Activated CD8-positive, alpha-beta T cell treated with anti-CD3 and anti-CD28 coated beads for 36 hours (primary cell): Measurements from ENCODE around the gene SNX21. TPM values are rescaled to one million over a fixed set of nuclear protein-coding genes. Genes with fewer than 3 reads are reported as not detected.

Source experiments
- ATAC-seq: fragments of 200-7000 bp; cut with Tn5 transposase; one replicate; pipeline ENCODE4 v1.10.0; 2021; ENCODE audit warnings: mild to moderate bottlenecking, moderate library complexity
- CTCF ChIA-PET: fragments of 350-600 bp; sonication (Branson Sonifier 250); formaldehyde crosslinking; loops from one replicate; lab custom pipeline; 2021; ENCODE audit warnings: antibody characterized with exemption; lab: Charles Lee
- POLR2A ChIA-PET: fragments of 350-600 bp; sonication (Branson Sonifier 250); formaldehyde crosslinking; loops from one replicate; lab custom pipeline; 2021; ENCODE audit warnings: antibody characterized with exemption; lab: Charles Lee
- DNase-seq: peaks from one replicate; pipeline ENCODE4 v3.0.0-alpha.2; 2020
- H3K27ac Mint-ChIP-seq: one replicate; pipeline ENCODE4 v1.8.0; 2021; ENCODE audit warnings: mild to moderate bottlenecking, mixed read lengths
- H3K27me3 Mint-ChIP-seq: one replicate; pipeline ENCODE4 v1.8.0; 2021; ENCODE audit warnings: mixed read lengths
- H3K36me3 Mint-ChIP-seq: one replicate; pipeline ENCODE4 v1.8.0; 2021; ENCODE audit warnings: low read depth, mixed read lengths
- H3K4me1 Mint-ChIP-seq: one replicate; pipeline ENCODE4 v1.8.0; 2021; ENCODE audit warnings: low read depth, mixed read lengths
- H3K4me3 Mint-ChIP-seq: one replicate; pipeline ENCODE4 v1.8.0; 2021; ENCODE audit warnings: mild to moderate bottlenecking, moderate library complexity, mixed read lengths
- H3K9me3 Mint-ChIP-seq: one replicate; pipeline ENCODE4 v1.8.0; 2021; ENCODE audit warnings: mixed read lengths
- intact Hi-C: fragments of 100-400 bp; cut with micrococcal nuclease; formaldehyde crosslinking; loops from one replicate; pipeline ENCODE4 v1.10.0; 2022
- total RNA-seq, 2 experiments: library from RNA; stranded (reverse); gene quantifications; one replicate each; pipeline ENCODE4 v1.2.3, GENCODE V29; 2021
- TF ChIP-seq, protein P1 (sequence below): fragments of 200-600 bp; IDR thresholded peaks from one replicate; pipeline ENCODE4 v1.8.0; 2022; ENCODE audit warnings: antibody characterized with exemption, mild to moderate bottlenecking

The SNX21 gene
- total RNA-seq, 2 experiments from 2014 or later = 1.4 to 1.7 TPM

GRCh38 chr20:45859916-45860315 lies 26.3 kb downstream of the SNX21 start:
- ChIA-PET POLR2A (interaction anchor here (0.6 kb wide), 1 partner anchor 221 kb away, joined by 3 read pairs; no protein-coding TSS in a partner anchor), CTCF (no interaction called here)
- DNase-seq (no peak), ATAC-seq (no peak)
- Mint-ChIP-seq H3K36me3 (peaks cover 2% of the 10 kb centered on the region), H3K27ac (no peak overlapping the region), H3K9me3 (no peaks in the 10 kb centered on the region), H3K4me3 (no peak overlapping the region), H3K4me1 (peaks cover 31% of the 10 kb centered on the region), H3K27me3 (no peaks in the 10 kb centered on the region)
- TF ChIP-seq, protein P1, sequence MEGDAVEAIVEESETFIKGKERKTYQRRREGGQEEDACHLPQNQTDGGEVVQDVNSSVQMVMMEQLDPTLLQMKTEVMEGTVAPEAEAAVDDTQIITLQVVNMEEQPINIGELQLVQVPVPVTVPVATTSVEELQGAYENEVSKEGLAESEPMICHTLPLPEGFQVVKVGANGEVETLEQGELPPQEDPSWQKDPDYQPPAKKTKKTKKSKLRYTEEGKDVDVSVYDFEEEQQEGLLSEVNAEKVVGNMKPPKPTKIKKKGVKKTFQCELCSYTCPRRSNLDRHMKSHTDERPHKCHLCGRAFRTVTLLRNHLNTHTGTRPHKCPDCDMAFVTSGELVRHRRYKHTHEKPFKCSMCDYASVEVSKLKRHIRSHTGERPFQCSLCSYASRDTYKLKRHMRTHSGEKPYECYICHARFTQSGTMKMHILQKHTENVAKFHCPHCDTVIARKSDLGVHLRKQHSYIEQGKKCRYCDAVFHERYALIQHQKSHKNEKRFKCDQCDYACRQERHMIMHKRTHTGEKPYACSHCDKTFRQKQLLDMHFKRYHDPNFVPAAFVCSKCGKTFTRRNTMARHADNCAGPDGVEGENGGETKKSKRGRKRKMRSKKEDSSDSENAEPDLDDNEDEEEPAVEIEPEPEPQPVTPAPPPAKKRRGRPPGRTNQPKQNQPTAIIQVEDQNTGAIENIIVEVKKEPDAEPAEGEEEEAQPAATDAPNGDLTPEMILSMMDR = no peak
- intact Hi-C loops = loop anchor here (5.0 kb wide), 1 partner anchor 48 kb away; the partner anchor contains the start of gene UBE2C

- Mint-ChIP-seq H3K4me1 (peaks cover 25% of the 10 kb centered on the region), H3K9me3 (no peaks in the 10 kb centered on the region), H3K27ac (no peak overlapping the region), H3K36me3 (peaks cover 2% of the 10 kb centered on the region), H3K4me3 (no peak overlapping the region), H3K27me3 (no peaks in the 10 kb centered on the region)
- POLR2A ChIA-PET = interaction anchor here (1.1 kb wide), 1 partner anchor 14 kb away, joined by 3 read pairs; no protein-coding TSS in a partner anchor
- ATAC-seq (no peak), DNase-seq (no peak)
- TF ChIP-seq, protein P1 = no peak
- intact Hi-C loops = no loop called here
- CTCF ChIA-PET = no interaction called here
Measured at GRCh38 chr20:45860560-45861220, 27.1 kb downstream of the SNX21 start.

- Mint-ChIP-seq H3K27me3 (no peaks in the 10 kb centered on the region), H3K27ac (no peak overlapping the region), H3K4me3 (no peak overlapping the region), H3K9me3 (no peaks in the 10 kb centered on the region), H3K4me1 (peaks cover 20% of the 10 kb centered on the region), H3K36me3 (peaks cover 2% of the 10 kb centered on the region)
- TF ChIP-seq, protein P1 = no peak
- intact Hi-C loops = no loop called here
- CTCF ChIA-PET = interaction anchor here (1.1 to 1.3 kb wide), 2 partner anchors 71 to 108 kb away, joined by 3 read pairs; no protein-coding TSS in a partner anchor
- POLR2A ChIA-PET = interaction anchor here (0.7 to 1.2 kb wide), 3 partner anchors 13 to 38 kb away, joined by 3 read pairs; partner anchors contain the start of gene ZSWIM1
- no peak for ATAC-seq
- no peak for DNase-seq
Measured at GRCh38 chr20:45861221-45862075, 27.8 kb downstream of the SNX21 start.

DNA sequence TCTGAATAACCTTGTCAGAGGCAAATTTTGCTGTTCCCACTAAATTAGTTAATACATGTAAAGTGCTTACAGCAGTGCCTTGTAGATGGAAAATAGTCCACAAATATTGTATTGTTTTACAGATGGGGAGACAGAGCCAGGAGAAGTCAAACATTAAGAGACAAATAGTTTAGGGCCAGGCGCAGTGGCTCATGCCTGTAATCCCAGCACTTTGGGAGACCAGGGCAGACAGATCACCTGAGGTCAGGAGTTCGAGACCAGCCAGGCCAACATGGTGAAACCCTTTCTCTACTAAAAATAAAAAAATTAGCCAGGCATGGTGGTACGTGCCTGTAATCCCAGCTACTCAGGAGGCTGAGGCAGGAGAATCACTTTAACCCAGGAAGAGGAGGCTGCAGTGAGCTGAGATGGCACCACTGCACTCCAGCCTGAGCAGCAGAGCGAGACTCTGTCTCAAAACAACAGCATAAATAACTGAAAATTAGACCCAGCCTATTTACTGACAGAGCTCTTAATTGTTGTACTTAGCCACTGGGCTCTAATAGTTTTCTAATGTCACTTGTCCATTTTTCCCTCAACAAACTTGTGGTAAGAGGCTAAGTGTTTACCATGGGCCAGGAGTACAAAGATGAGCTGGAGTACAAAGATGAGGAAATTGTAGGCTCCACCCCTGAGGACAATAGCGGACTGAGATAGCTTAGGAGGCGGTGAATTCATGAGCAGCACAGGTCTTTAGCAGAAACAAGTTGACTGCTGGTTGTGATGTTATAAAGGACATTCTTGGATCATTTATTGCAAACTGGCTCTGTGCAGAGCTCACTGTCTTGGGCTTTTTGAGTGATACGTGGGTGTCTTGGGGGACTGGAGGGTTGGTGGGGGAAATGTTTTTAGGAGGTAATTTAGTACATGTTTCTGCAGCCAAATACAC lies 30.2 kb downstream of the SNX21 start:
- TF ChIP-seq, protein P1 = no peak
- Mint-ChIP-seq H3K9me3 (no peaks in the 10 kb centered on the region), H3K27ac (no peak overlapping the region), H3K36me3 (peaks cover 2% of the 10 kb centered on the region), H3K27me3 (no peaks in the 10 kb centered on the region), H3K4me3 (no peak overlapping the region), H3K4me1 (peaks cover 11% of the 10 kb centered on the region)
- intact Hi-C loops = no loop called here
- ChIA-PET CTCF (interaction anchor here (1.0 to 1.4 kb wide), 2 partner anchors 16 to 64 kb away, joined by 3 to 5 read pairs; no protein-coding TSS in a partner anchor), POLR2A (interaction anchor here (0.6 to 1.6 kb wide), 4 partner anchors 17 to 72 kb away, joined by 3 to 5 read pairs (median 4); partner anchors contain the start of genes CTSA, DNTTIP1, NEURL2 and WFDC3)
- ATAC-seq (no peak), DNase-seq (no peak)
